SK-N-SH treated with all-trans-retinoic acid at 6 μM for 48 hours (cell line): Measurements from ENCODE around the gene SELENOI.

ENCODE experiments used
- ATAC-seq: fragments of 200-7000 bp; cut with Tn5 transposase; 3 replicates; pipeline ENCODE4 v1.9.1; 2020; ENCODE audit warnings: mild to moderate bottlenecking, moderate library complexity
- BACH2 ChIP-seq: fragments of 250-450 bp; sonication (Bioruptor Pico); IDR thresholded peaks from 2 replicates; pipeline ENCODE4 v1.9.0; 2021; ENCODE audit warnings: mild to moderate bottlenecking, borderline replicate concordance
- CSDC2 ChIP-seq: fragments of 250-450 bp; sonication (Bioruptor Pico); IDR thresholded peaks from 2 replicates; pipeline ENCODE4 v1.5.0; 2020; ENCODE audit warnings: mild to moderate bottlenecking, moderate library complexity
- ESRRG ChIP-seq: fragments of 250-450 bp; sonication (Bioruptor Pico); IDR thresholded peaks from 2 replicates; pipeline ENCODE4 v1.6.1; 2021; ENCODE audit warnings: mild to moderate bottlenecking
- ISL1 ChIP-seq: fragments of 250-450 bp; sonication (Bioruptor Pico); IDR thresholded peaks from 2 replicates; pipeline ENCODE4 v2.1.2; 2022; ENCODE audit warnings: mild to moderate bottlenecking, moderate library complexity
- PPARA ChIP-seq: fragments of 250-450 bp; sonication (Bioruptor Pico); IDR thresholded peaks from 2 replicates; pipeline ENCODE4 v1.5.0; 2020; ENCODE audit warnings: mild to moderate bottlenecking, borderline replicate concordance
- RARB ChIP-seq: fragments of 250-450 bp; sonication (Bioruptor Pico); IDR thresholded peaks from 2 replicates; pipeline ENCODE4 v1.8.0; 2021; ENCODE audit warnings: mild to moderate bottlenecking, moderate library complexity
- SNAI2 ChIP-seq: fragments of 250-450 bp; sonication (Bioruptor Pico); IDR thresholded peaks from 2 replicates; pipeline ENCODE4 v1.5.0; 2020; ENCODE audit warnings: mild to moderate bottlenecking, moderate library complexity
- TCF4 ChIP-seq: fragments of 250-450 bp; sonication (Bioruptor Pico); IDR thresholded peaks from 2 replicates; pipeline ENCODE4 v1.8.0; 2021; ENCODE audit warnings: mild to moderate bottlenecking, moderate library complexity, borderline replicate concordance
- TOX ChIP-seq: fragments of 250-450 bp; sonication (Bioruptor Pico); IDR thresholded peaks from 2 replicates; pipeline ENCODE4 v1.8.0; 2021; ENCODE audit warnings: mild to moderate bottlenecking, moderate library complexity, borderline replicate concordance
- ZC3H10 ChIP-seq: fragments of 250-450 bp; sonication (Bioruptor Pico); IDR thresholded peaks from 2 replicates; pipeline ENCODE4 v1.5.1; 2021; ENCODE audit warnings: mild to moderate bottlenecking, moderate library complexity
- ZFP3 ChIP-seq: fragments of 250-450 bp; sonication (Bioruptor Pico); IDR thresholded peaks from 2 replicates; pipeline ENCODE4 v1.5.0; 2020; ENCODE audit warnings: mild to moderate bottlenecking, moderate library complexity
- ZFP30 ChIP-seq: fragments of 450-650 bp; formaldehyde crosslinking; IDR thresholded peaks from 2 replicates; pipeline ENCODE4 v1.5.0; 2022; ENCODE audit warnings: mild to moderate bottlenecking, moderate library complexity
- ZNF565 ChIP-seq: fragments of 450-650 bp; formaldehyde crosslinking; conservative IDR thresholded peaks from 2 replicates; pipeline ENCODE4 v1.5.0; 2020; ENCODE audit warnings: low read depth, mild to moderate bottlenecking, moderate library complexity
- ZNF70 ChIP-seq: fragments of 450-650 bp; formaldehyde crosslinking; IDR thresholded peaks from 2 replicates; pipeline ENCODE4 v1.5.0; 2020; ENCODE audit warnings: mild to moderate bottlenecking, moderate library complexity
- TF ChIP-seq, protein P1 (sequence below): fragments of 250-450 bp; sonication (Bioruptor Pico); IDR thresholded peaks from 2 replicates; pipeline ENCODE4 v1.5.1; 2020; ENCODE audit warnings: low read depth, mild to moderate bottlenecking, moderate library complexity
- TF ChIP-seq, protein P2 (sequence below): fragments of 250-450 bp; sonication (Bioruptor Pico); IDR thresholded peaks from 2 replicates; pipeline ENCODE4 v1.5.0; 2020; ENCODE audit warnings: mild to moderate bottlenecking, moderate library complexity
- TF ChIP-seq, protein P3 (sequence below): fragments of 250-450 bp; sonication (Bioruptor Pico); IDR thresholded peaks from 2 replicates; pipeline ENCODE4 v1.8.0; 2020; ENCODE audit warnings: mild to moderate bottlenecking, moderate library complexity, borderline replicate concordance
- TF ChIP-seq, protein P4 (sequence below): fragments of 250-450 bp; sonication (Bioruptor Pico); IDR thresholded peaks from 2 replicates; pipeline ENCODE4 v1.5.1; 2021; ENCODE audit warnings: mild to moderate bottlenecking, moderate library complexity
- TF ChIP-seq, protein P5 (sequence below): fragments of 250-450 bp; sonication (Bioruptor Pico); IDR thresholded peaks from 2 replicates; pipeline ENCODE4 v1.8.0; 2021; ENCODE audit warnings: low read depth, mild to moderate bottlenecking, moderate library complexity, borderline replicate concordance

The SELENOI gene

DNA sequence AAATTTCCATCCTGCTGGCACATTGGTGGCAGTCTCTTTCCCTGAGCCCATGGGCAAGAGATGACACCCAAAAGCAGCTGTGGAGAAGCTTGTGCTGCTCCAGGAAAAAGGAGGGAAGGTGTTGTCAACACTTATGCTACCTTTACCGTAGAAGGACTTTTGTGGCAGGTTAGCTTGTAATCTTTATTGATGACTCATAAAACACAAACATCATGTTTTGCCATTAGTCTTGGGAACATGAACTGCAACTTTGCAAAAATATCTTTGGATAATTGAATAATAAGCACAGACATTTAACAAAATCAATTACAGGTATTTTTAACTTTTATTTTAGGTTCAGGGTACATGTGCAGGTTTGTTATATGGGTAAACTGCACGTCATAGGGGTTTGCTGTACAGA is 89.2 kb downstream of the SELENOI start:
- ATAC-seq = no peak
- no peak for TF ChIP-seq ZFP3 (CRISPR knock-in tag)
- TF ChIP-seq, protein P1, sequence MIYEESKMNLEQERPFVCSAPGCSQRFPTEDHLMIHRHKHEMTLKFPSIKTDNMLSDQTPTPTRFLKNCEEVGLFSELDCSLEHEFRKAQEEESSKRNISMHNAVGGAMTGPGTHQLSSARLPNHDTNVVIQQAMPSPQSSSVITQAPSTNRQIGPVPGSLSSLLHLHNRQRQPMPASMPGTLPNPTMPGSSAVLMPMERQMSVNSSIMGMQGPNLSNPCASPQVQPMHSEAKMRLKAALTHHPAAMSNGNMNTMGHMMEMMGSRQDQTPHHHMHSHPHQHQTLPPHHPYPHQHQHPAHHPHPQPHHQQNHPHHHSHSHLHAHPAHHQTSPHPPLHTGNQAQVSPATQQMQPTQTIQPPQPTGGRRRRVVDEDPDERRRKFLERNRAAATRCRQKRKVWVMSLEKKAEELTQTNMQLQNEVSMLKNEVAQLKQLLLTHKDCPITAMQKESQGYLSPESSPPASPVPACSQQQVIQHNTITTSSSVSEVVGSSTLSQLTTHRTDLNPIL (CRISPR knock-in tag) = no peak
- no peak for TF ChIP-seq ZFP30 (CRISPR knock-in tag)
- no peak for TF ChIP-seq CSDC2 (CRISPR knock-in tag)
- TF ChIP-seq, protein P2, sequence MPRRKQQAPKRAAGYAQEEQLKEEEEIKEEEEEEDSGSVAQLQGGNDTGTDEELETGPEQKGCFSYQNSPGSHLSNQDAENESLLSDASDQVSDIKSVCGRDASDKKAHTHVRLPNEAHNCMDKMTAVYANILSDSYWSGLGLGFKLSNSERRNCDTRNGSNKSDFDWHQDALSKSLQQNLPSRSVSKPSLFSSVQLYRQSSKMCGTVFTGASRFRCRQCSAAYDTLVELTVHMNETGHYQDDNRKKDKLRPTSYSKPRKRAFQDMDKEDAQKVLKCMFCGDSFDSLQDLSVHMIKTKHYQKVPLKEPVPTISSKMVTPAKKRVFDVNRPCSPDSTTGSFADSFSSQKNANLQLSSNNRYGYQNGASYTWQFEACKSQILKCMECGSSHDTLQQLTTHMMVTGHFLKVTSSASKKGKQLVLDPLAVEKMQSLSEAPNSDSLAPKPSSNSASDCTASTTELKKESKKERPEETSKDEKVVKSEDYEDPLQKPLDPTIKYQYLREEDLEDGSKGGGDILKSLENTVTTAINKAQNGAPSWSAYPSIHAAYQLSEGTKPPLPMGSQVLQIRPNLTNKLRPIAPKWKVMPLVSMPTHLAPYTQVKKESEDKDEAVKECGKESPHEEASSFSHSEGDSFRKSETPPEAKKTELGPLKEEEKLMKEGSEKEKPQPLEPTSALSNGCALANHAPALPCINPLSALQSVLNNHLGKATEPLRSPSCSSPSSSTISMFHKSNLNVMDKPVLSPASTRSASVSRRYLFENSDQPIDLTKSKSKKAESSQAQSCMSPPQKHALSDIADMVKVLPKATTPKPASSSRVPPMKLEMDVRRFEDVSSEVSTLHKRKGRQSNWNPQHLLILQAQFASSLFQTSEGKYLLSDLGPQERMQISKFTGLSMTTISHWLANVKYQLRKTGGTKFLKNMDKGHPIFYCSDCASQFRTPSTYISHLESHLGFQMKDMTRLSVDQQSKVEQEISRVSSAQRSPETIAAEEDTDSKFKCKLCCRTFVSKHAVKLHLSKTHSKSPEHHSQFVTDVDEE (CRISPR knock-in tag) = no peak
- TF ChIP-seq SNAI2 = no peak
- no peak for TF ChIP-seq ZNF565 (CRISPR knock-in tag)

DNA sequence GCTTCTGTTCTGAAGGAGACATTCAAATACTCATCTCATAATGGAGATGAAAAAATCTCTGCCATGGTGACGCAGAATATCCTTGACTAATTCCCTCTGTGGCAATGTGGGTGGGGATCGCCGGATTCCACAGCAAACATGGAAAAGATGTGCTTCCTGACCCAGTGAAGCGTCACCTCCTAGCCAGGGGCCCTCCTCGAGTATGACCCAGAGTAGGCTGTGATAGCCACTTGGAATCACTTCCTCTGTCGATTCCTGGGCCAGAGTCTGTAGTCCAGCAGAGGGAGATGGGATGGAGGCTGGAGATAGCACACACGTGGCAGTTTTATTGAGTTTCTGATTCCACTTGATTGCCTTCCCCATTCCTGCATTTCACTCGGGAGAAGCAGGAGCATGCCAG is 92.6 kb downstream of the SELENOI start:
- no peak for ATAC-seq
- TF ChIP-seq TCF4 = no peak
- no peak for TF ChIP-seq ZC3H10 (CRISPR knock-in tag)
- TF ChIP-seq, protein P3, sequence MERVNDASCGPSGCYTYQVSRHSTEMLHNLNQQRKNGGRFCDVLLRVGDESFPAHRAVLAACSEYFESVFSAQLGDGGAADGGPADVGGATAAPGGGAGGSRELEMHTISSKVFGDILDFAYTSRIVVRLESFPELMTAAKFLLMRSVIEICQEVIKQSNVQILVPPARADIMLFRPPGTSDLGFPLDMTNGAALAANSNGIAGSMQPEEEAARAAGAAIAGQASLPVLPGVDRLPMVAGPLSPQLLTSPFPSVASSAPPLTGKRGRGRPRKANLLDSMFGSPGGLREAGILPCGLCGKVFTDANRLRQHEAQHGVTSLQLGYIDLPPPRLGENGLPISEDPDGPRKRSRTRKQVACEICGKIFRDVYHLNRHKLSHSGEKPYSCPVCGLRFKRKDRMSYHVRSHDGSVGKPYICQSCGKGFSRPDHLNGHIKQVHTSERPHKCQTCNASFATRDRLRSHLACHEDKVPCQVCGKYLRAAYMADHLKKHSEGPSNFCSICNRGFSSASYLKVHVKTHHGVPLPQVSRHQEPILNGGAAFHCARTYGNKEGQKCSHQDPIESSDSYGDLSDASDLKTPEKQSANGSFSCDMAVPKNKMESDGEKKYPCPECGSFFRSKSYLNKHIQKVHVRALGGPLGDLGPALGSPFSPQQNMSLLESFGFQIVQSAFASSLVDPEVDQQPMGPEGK (CRISPR knock-in tag) = no peak
- TF ChIP-seq CSDC2 (CRISPR knock-in tag) = no peak
- TF ChIP-seq BACH2 (CRISPR knock-in tag) = no peak
- TF ChIP-seq, protein P4, sequence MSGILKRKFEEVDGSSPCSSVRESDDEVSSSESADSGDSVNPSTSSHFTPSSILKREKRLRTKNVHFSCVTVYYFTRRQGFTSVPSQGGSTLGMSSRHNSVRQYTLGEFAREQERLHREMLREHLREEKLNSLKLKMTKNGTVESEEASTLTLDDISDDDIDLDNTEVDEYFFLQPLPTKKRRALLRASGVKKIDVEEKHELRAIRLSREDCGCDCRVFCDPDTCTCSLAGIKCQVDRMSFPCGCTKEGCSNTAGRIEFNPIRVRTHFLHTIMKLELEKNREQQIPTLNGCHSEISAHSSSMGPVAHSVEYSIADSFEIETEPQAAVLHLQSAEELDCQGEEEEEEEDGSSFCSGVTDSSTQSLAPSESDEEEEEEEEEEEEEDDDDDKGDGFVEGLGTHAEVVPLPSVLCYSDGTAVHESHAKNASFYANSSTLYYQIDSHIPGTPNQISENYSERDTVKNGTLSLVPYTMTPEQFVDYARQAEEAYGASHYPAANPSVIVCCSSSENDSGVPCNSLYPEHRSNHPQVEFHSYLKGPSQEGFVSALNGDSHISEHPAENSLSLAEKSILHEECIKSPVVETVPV = no peak
- TF ChIP-seq TOX = no peak
- TF ChIP-seq, protein P1 (CRISPR knock-in tag) = no peak
- TF ChIP-seq ISL1 (CRISPR knock-in tag) = no peak
- no peak for TF ChIP-seq ZNF70 (CRISPR knock-in tag)
- no peak for TF ChIP-seq SNAI2
- TF ChIP-seq, protein P2 (CRISPR knock-in tag) = no peak
- TF ChIP-seq PPARA (CRISPR knock-in tag) = no peak
- TF ChIP-seq ZFP30 (CRISPR knock-in tag) = no peak

DNA sequence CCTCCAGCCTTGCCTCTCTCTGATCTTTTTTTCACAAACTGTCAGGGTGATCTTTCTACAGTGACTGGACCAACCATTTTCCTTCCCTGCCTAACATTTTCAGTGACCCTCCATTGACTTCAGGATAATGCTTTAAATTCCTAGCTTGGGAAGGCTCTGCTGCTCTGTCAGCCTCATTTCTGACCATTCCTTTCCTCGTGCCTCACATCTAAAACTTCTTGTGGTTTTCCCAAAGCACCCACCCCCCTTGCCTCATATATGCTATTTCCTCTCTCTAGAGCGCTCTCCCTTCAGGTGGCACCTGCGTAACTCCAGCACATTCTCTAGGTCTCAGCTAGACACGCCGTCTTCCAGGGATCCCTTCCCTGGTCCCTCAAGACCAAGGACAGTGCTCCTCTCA is 93.0 kb downstream of the SELENOI start:
- TF ChIP-seq ESRRG (CRISPR knock-in tag) = no peak
- TF ChIP-seq ZFP3 (CRISPR knock-in tag) = no peak
- TF ChIP-seq, protein P5, sequence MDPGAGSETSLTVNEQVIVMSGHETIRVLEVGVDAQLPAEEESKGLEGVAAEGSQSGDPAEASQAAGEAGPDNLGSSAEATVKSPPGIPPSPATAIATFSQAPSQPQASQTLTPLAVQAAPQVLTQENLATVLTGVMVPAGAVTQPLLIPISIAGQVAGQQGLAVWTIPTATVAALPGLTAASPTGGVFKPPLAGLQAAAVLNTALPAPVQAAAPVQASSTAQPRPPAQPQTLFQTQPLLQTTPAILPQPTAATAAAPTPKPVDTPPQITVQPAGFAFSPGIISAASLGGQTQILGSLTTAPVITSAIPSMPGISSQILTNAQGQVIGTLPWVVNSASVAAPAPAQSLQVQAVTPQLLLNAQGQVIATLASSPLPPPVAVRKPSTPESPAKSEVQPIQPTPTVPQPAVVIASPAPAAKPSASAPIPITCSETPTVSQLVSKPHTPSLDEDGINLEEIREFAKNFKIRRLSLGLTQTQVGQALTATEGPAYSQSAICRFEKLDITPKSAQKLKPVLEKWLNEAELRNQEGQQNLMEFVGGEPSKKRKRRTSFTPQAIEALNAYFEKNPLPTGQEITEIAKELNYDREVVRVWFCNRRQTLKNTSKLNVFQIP (CRISPR knock-in tag) = no peak
- TF ChIP-seq, protein P4 = no peak
- TF ChIP-seq PPARA (CRISPR knock-in tag) = no peak
- no peak for TF ChIP-seq TCF4
- no peak for TF ChIP-seq TOX
- TF ChIP-seq, protein P2 (CRISPR knock-in tag) = no peak
- no peak for TF ChIP-seq RARB

More for the DNA sequence above, 93.0 kb downstream of the SELENOI start:
- no peak for ATAC-seq
